ENCODE measurements around the gene FBXO47.

GRCh38 chr17:38906460-38907228, 60.6 kb downstream of the FBXO47 start:
- TF ChIP-seq POLR2A (IDR thresholded peaks at IDR 0.05; ENCODE audit: low read depth, low read length) (no peak), POLR2AphosphoS5 (IDR thresholded peaks at IDR 0.05; ENCODE audit: low read depth, low read length) (no peak), TAF1 (IDR thresholded peaks at IDR 0.05; ENCODE audit: low read depth, low read length) (no peak), PAX5 (IDR thresholded peaks at IDR 0.05; ENCODE audit: insufficient read depth, low read length, severe bottlenecking) (no peak)

Measured in GM12891 (cell line).